Measurements from ENCODE around the gene ATP13A5.

GRCh38 chr3:193295985-193296384 lies 82.6 kb downstream of the ATP13A5 start:
- TF ChIP-seq CTCF (IDR thresholded peaks at IDR 0.05) (no peak), POLR2A (IDR thresholded peaks at IDR 0.05) (no peak)
